Effector memory CD8-positive, alpha-beta T cell (primary cell): ENCODE results near the gene NEUROD2.
"Not testable (repeated sequence)": the region's sequence is repeated elsewhere in the genome, so short reads cannot be mapped to it uniquely, and the experiment has no call there.

Source experiments
- ATAC-seq: fragments of 150-1000 bp; cut with Tn5 transposase; replicated peaks from 2 replicates; pipeline ENCODE4 v1.10.0; 2021; ENCODE audit warnings: mild to moderate bottlenecking, moderate library complexity
- DNase-seq, 3 experiments: peaks; one replicate each; pipeline ENCODE4 v3.0.0; 2021
- H3K27ac Mint-ChIP-seq, 2 donors: one replicate each; pipeline ENCODE4 v1.8.0; 2022; ENCODE audit warnings: mild to moderate bottlenecking in 2 of 2, mixed read lengths in 2 of 2, moderate library complexity in 2 of 2
- H3K27me3 Mint-ChIP-seq, 2 donors: one replicate each; pipeline ENCODE4 v1.8.0; 2022; ENCODE audit warnings: mixed read lengths in 2 of 2
- H3K36me3 Mint-ChIP-seq: one replicate; pipeline ENCODE4 v1.8.0; 2022; ENCODE audit warnings: mild to moderate bottlenecking, moderate library complexity, mixed read lengths; ENCODE audit not compliant: insufficient read depth
- H3K4me1 Mint-ChIP-seq, 2 donors: one replicate each; pipeline ENCODE4 v1.8.0; 2022; ENCODE audit warnings: low read depth in 2 of 2, mixed read lengths in 2 of 2
- H3K4me3 Mint-ChIP-seq, 2 donors: one replicate each; pipeline ENCODE4 v1.8.0; 2022; ENCODE audit warnings: mild to moderate bottlenecking in 2 of 2, mixed read lengths in 2 of 2, moderate library complexity in 2 of 2
- H3K9me3 Mint-ChIP-seq, 2 donors: one replicate each; pipeline ENCODE4 v1.8.0; 2022; ENCODE audit warnings: mixed read lengths in 2 of 2

Gene NEUROD2

GRCh38 chr17:39599665-39600231, 8.0 kb downstream of the NEUROD2 start:
- Mint-ChIP-seq H3K4me1 (peaks cover 16 to 17% of the 10 kb centered on the region in 2 donors), H3K36me3 (peaks cover 6% of the 10 kb centered on the region), H3K27ac (no peak overlapping the region), H3K9me3 (no peaks in the 10 kb centered on the region), H3K4me3 (peak overlapping the region in 1 of 2 donors; percentile 51), H3K27me3 (peaks cover 88 to 97% of the 10 kb centered on the region in 2 donors)
- ATAC-seq (no peak), DNase-seq (no peak)

- no peak for ATAC-seq
- no peak overlapping the region for H3K27ac Mint-ChIP-seq
- no peak overlapping the region for H3K4me3 Mint-ChIP-seq
- DNase-seq: no peak
- peaks cover 6% of the 10 kb centered on the region for H3K36me3 Mint-ChIP-seq
- no peaks in the 10 kb centered on the region for H3K9me3 Mint-ChIP-seq
- H3K4me1 Mint-ChIP-seq: peaks cover 16 to 17% of the 10 kb centered on the region in 2 donors
- H3K27me3 Mint-ChIP-seq: peaks cover 90 to 100% of the 10 kb centered on the region in 2 donors
Measured at GRCh38 chr17:39599004-39599664, 8.6 kb downstream of the NEUROD2 start.

GRCh38 chr17:39598630-39599003, 9.1 kb downstream of the NEUROD2 start:
- Mint-ChIP-seq H3K36me3 (peaks cover 6% of the 10 kb centered on the region), H3K27me3 (peaks cover 92 to 100% of the 10 kb centered on the region in 2 donors), H3K9me3 (no peaks in the 10 kb centered on the region), H3K27ac (no peak overlapping the region), H3K4me1 (peaks cover 14 to 16% of the 10 kb centered on the region in 2 donors), H3K4me3 (no peak overlapping the region)
- DNase-seq (no peak), ATAC-seq (no peak)

- H3K27ac Mint-ChIP-seq: no peak overlapping the region
- ATAC-seq: no peak
- no peak overlapping the region for H3K4me3 Mint-ChIP-seq
- H3K9me3 Mint-ChIP-seq: no peaks in the 10 kb centered on the region
- DNase-seq: no peak
- H3K4me1 Mint-ChIP-seq: peaks cover 9 to 13% of the 10 kb centered on the region in 2 donors
- peaks cover 92 to 100% of the 10 kb centered on the region in 2 donors for H3K27me3 Mint-ChIP-seq
- peaks cover 6% of the 10 kb centered on the region for H3K36me3 Mint-ChIP-seq
Measured at GRCh38 chr17:39598047-39598481, 9.7 kb downstream of the NEUROD2 start.

DNA sequence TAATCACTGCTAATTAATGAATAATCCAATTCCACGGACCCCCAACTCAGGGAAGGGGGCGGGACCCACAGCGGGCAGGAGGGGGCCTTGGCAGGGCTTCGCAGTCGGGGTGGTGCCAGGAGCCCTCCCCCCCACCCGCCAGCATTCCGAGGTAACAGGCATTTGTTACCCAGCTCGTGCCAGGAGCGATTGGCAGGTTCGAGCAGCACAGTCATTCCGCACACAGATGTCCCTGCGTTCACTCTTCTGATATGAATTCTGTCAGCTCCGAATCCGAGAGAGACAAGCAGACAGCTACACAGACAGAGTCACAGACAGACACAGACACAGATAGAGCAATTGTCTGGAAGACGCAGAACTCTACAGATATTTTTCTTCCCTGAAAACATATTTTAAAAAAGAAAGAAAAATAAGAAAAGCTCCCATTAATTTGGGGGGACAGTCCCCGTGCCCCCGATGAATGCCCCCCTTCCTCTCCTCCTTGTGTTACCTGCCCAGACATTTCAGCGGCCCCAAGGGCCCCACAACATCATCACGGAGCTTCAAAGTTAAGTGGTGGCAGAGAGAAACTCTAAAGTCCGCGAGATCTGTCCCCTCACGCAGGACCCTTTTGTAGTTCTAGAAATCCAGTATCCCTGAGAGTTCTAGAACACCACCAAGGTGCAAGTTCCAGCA, 10.2 kb downstream of the NEUROD2 start:
- H3K4me3 Mint-ChIP-seq: peak overlapping the region in 1 of 2 donors; percentile 45
- H3K27ac Mint-ChIP-seq: no peak overlapping the region
- H3K36me3 Mint-ChIP-seq: peaks cover 6% of the 10 kb centered on the region
- H3K9me3 Mint-ChIP-seq: peaks cover 0 to 2% of the 10 kb centered on the region in 2 donors
- H3K4me1 Mint-ChIP-seq: peaks cover 9 to 13% of the 10 kb centered on the region in 2 donors
- ATAC-seq (no peak), DNase-seq (no peak)
- H3K27me3 Mint-ChIP-seq: peaks cover 90 to 100% of the 10 kb centered on the region in 2 donors

- Mint-ChIP-seq H3K4me3 (no peak overlapping the region), H3K9me3 (peaks cover 2 to 7% of the 10 kb centered on the region in 2 donors), H3K27ac (no peak overlapping the region), H3K4me1 (peaks cover 9 to 13% of the 10 kb centered on the region in 2 donors), H3K36me3 (peaks cover 4% of the 10 kb centered on the region), H3K27me3 (peaks cover 88 to 100% of the 10 kb centered on the region in 2 donors)
- no peak for DNase-seq
- ATAC-seq: no peak
Measured at GRCh38 chr17:39596543-39597267, 11.0 kb downstream of the NEUROD2 start.

GRCh38 chr17:39595928-39596510, 11.7 kb downstream of the NEUROD2 start:
- no peak for ATAC-seq
- DNase-seq: no peak
- peaks cover 3% of the 10 kb centered on the region for H3K36me3 Mint-ChIP-seq
- peak overlapping the region in 1 of 2 donors; percentile 6 for H3K4me3 Mint-ChIP-seq
- peaks cover 9 to 13% of the 10 kb centered on the region in 2 donors for H3K4me1 Mint-ChIP-seq
- H3K9me3 Mint-ChIP-seq: peaks cover 2 to 7% of the 10 kb centered on the region in 2 donors
- H3K27ac Mint-ChIP-seq: no peak overlapping the region
- H3K27me3 Mint-ChIP-seq: peaks cover 88 to 100% of the 10 kb centered on the region in 2 donors

GRCh38 chr17:39595294-39595693, 12.4 kb downstream of the NEUROD2 start:
- Mint-ChIP-seq H3K4me3 (no peak overlapping the region), H3K4me1 (peaks cover 9 to 13% of the 10 kb centered on the region in 2 donors), H3K9me3 (peaks cover 2 to 7% of the 10 kb centered on the region in 2 donors), H3K36me3 (peaks cover 3% of the 10 kb centered on the region), H3K27me3 (peaks cover 84 to 97% of the 10 kb centered on the region in 2 donors), H3K27ac (no peak overlapping the region)
- DNase-seq (no peak), ATAC-seq (no peak)

DNA sequence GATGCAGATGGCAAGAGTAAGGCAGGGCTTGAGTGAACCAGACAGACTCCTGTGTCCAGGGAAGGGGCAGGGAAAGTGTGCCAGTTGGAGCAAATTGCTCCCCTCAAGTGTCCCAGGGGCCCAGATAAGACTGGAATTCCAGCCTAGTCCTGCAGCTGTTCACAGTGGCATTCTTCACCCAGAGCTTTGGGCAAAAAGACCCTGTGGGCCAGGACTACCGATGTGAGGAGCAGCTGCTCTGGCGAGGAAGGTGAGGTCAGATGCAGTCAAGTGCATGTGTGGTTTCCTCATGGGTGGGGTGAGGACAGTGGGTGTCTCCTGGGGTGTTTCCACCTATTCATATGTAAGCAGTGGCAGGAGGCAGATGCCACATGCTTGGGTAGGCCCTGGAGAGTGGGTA, 14.3 kb downstream of the NEUROD2 start:
- DNase-seq: no peak
- Mint-ChIP-seq H3K4me1 (peaks cover 8 to 9% of the 10 kb centered on the region in 2 donors), H3K27ac (no peak overlapping the region), H3K27me3 (peaks cover 71 to 95% of the 10 kb centered on the region in 2 donors), H3K9me3 (peaks cover 2 to 7% of the 10 kb centered on the region in 2 donors), H3K4me3 (no peak overlapping the region), H3K36me3 (no peaks in the 10 kb centered on the region)
- ATAC-seq: no peak

DNA sequence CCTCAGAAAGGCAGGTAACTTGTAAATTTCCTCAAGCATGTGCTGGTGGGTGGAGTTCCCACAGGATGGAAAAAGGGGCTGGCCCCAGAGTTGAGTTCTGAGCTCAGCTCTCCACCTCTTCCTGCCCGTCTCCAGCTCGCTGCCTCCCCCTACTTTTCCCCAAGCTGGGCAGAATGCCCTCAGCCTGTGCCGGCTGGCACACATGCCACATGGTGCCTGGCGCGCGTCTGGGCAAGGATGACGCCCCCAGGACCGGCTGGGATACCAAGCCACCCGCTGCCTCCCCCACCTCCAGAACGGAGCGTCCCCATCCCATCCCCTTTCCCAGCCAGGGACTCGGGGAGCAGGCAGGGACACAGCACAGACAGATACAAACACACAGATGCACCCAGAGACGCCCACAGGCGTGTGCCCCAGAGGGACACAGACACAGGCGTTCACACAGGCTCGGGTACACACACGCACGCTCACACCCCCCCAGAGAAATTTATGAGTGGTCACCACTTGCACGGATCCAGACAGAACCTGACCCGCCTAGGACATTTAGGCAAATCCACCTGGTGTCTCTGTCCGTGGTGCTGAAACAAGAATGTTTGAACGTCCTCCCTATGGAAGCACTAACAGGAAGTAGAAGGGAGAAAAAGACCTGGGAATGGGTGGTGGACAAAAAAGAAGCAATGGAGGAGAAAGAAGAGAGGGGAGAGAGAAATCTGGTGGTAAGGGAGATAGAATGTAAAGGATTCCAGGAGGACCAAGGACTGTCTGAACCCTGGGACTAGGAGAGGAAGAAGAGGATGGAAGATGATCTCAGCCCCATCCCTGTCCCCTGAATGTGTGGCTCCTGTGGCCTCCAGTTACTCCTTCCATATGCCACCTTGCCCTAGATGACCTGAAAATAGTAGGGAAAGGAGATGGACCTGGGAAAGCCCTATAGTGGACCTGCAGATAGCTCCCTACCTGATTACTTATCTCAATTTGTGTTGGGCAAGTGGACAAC, 15.5 kb downstream of the NEUROD2 start:
- peak in 2 of 3 experiments; percentile 28 to 29 for DNase-seq
- no peak overlapping the region for H3K27ac Mint-ChIP-seq
- peaks cover 64 to 90% of the 10 kb centered on the region in 2 donors for H3K27me3 Mint-ChIP-seq
- no peak overlapping the region for H3K4me3 Mint-ChIP-seq
- peaks cover 6 to 9% of the 10 kb centered on the region in 2 donors for H3K4me1 Mint-ChIP-seq
- H3K9me3 Mint-ChIP-seq: peaks cover 2 to 7% of the 10 kb centered on the region in 2 donors
- ATAC-seq: no peak
- H3K36me3 Mint-ChIP-seq: no peaks in the 10 kb centered on the region

DNA sequence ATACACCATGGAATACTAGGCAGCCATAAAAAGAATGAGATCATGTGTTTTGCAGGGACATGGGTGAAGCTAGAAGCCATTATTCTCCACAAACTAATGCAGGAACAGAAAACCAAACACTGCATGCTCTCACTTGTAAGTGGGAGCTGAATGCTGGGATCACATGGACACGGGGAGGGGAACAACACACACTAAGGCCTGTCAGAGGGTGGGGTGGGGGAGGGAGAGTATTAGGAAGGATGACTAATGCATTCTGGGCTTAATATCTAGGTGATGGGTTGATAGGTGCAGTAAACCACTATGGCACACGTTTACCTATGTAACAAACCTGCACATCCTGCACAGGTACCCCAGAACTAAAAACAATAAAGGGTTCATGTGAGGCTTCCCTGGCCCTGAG, 17.5 kb downstream of the NEUROD2 start:
- H3K27me3 Mint-ChIP-seq: peaks cover 43 to 77% of the 10 kb centered on the region in 2 donors
- not testable (repeated sequence) for DNase-seq, H3K4me1 Mint-ChIP-seq, ATAC-seq, H3K9me3 Mint-ChIP-seq, H3K36me3 Mint-ChIP-seq, H3K27ac Mint-ChIP-seq, H3K4me3 Mint-ChIP-seq

DNA sequence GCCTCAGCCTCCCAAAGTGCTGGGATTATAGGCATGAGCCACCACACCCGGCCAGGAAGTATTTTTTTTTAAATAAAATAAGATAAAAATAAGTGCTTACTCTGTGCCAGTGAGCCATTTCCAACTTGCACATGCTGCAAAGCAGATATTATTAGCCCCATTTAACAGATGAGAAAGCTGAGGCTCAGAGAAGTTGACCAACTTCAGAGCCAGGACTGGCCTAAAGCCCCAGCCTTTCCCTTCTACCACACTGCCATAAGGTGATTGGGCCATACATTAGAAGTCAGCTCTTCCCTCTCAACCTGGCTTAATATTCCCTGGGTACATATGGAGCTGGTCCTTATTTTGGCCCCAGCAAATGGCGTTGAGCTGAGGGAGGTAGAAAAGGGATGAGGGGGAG, 25.1 kb downstream of the NEUROD2 start:
- Mint-ChIP-seq H3K27me3 (peaks cover 0 to 8% of the 10 kb centered on the region in 2 donors), H3K9me3 (no peaks in the 10 kb centered on the region)
- ATAC-seq: no peak

More for the DNA sequence above, 25.1 kb downstream of the NEUROD2 start:
- DNase-seq: no peak
- H3K27ac Mint-ChIP-seq: no peak overlapping the region
- no peaks in the 10 kb centered on the region for H3K4me1 Mint-ChIP-seq
- no peaks in the 10 kb centered on the region for H3K36me3 Mint-ChIP-seq
- H3K4me3 Mint-ChIP-seq: no peak overlapping the region
